GM19351 (cell line): ENCODE results near the gene ATP8A1.
A peak's percentile ranks its signal among the peaks of the same experiment; 100 is the strongest.

Experiments
- ATAC-seq: cut with Tn5 transposase; IDR thresholded peaks from one replicate; pipeline ENCODE4 v1.9.1; 2021; ENCODE audit warnings: mild to moderate bottlenecking, moderate library complexity; ENCODE audit not compliant: unreplicated experiment

ATP8A1 gene

DNA sequence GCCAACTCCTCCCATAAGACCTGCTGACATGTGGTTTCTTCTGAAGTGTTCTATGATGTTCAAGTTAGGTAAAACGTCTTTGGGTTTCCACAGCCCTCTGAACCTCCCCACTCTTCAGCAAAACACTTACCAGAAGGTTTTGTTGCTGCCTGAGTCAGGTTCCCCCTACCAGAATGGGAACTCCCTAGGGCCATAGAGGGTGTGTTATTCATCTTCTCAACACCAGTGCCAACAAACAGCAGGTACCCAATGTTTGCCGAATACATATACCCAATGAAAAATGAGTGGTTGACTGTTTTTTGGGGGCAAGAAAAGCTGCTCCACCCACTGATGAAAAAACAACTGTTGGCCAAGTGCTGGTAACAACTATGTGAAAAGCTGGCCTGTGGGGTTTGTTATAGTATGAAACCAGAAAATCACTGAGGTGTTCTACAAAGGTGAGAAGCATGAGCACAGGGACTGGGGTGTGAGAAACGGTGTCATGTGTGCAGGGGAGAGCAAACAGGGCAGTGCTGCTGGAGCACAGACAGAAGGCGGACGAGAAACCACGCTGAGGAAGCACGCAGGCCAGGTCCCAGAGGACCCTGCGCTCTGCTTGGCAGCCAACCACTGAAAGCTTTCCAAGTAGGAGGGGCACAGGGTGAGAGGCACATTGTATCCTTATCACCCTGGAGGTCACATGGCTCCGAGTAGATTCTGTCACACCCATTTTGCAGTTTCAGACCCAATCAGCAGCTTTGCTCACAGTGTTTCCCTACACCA is 28.8 kb downstream of the ATP8A1 start:
- peak; percentile 85 for ATAC-seq

- ATAC-seq: no peak
Observed at GRCh38 chr4:42626629-42627146, 30.2 kb downstream of the ATP8A1 start.

- ATAC-seq: no peak
Observed at GRCh38 chr4:42625329-42625728, 31.6 kb downstream of the ATP8A1 start.

- no peak for ATAC-seq
Observed at GRCh38 chr4:42624551-42624950, 32.4 kb downstream of the ATP8A1 start.

GRCh38 chr4:42618023-42618422 is 38.9 kb downstream of the ATP8A1 start:
- no peak for ATAC-seq

DNA sequence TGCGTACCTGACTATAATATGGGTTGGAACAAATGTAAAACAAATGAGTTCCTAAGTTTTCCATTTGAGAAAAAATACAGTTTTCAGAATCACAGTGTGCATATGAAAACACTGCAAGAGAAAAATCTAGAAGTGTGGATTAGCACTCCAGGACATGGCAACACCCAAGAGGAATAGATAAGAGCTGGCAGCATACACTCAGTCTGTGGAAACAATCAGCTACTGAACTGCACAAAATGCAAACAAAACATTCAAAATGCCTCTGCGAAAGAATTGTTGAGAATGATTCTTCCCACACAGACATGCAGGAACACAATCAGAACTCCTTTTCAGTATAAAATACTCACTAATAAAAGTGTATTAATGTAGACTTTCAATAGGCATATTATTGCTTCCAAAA is 39.9 kb downstream of the ATP8A1 start:
- no peak for ATAC-seq

DNA sequence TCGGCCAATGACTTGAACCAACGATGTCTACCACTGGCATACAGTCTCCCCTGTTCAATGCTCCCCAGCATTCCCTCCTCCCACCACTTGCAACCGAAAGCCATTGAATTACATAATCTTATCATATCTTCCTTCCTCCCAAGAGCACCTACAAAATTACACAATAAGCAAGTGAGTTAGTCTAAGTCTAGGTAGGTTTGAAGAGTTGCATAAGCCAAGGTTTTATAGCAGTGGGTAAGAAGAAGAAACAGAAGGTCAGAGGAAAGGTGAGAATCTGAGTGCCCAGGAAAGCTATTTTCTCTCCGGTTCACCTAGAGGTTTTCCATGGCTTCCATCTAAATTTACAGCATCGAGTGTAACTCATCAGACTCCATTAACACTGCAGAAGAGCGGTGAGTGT is 40.3 kb downstream of the ATP8A1 start:
- no peak for ATAC-seq

GRCh38 chr4:42615131-42615763 is 41.7 kb downstream of the ATP8A1 start:
- no peak for ATAC-seq

- ATAC-seq: no peak
Observed at GRCh38 chr4:42612898-42613297, 44.0 kb downstream of the ATP8A1 start.

- ATAC-seq: no peak
Observed at GRCh38 chr4:42610941-42611340, 46.0 kb downstream of the ATP8A1 start.

- no peak for ATAC-seq
Observed at GRCh38 chr4:42609051-42609450, 47.9 kb downstream of the ATP8A1 start.

DNA sequence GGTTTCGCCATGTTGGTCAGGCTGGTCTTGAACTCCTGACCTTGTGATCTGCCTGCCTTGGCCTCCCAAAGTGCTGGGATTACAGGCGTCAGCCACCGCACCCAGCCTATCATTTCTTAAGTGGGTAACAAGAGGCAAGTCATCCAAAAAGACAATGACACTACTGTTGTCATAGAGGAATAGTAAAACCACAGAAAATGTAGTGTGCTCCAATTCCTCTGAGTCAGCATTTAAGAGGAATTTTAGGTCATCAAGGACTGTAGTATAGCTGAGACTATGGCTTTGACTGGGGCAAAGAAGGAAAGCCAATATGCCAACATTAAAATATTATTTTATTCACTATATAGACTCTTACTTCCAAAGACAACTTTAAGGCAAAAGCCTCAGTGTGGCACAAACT is 48.4 kb downstream of the ATP8A1 start:
- ATAC-seq: no peak

- ATAC-seq: no peak
Observed at GRCh38 chr4:42607011-42607726, 49.7 kb downstream of the ATP8A1 start.

GRCh38 chr4:42605264-42605663 is 51.6 kb downstream of the ATP8A1 start:
- ATAC-seq: no peak

DNA sequence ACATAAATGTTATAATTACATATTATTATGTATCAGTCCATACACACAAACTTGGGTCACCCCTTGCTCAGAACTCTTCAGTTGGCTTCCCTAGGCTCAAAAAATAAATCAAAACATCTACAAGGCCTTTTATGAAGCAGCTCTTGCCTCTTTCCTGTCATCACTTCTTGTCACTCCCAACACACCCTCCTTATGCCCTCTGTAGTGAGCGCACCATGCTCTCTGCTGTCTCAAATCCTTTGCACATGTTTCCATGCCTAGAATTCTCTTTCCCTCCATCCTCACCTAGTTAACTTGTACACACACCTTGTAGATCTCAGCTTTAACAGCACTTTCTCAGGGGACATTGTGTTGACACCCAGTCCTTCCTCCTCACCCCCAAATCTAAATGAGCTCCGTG is 53.0 kb downstream of the ATP8A1 start:
- no peak for ATAC-seq

DNA sequence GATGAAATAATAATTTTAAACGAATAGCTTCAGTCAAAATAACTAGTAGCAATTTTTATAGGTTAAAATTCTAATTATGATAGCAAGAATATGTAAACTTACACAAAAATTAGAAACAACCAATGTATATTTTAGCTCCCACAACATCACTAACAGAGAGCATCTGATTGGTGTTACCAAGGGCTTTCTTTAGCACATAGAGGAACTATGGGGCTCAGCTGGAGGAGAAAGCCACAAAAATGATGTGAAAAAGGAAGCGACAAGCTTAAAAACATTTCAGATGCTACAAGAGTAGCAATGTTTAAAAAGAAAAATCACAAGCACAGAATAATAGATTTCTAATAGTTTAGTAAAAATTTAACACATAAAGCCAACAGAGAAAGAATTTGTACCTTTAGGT is 56.3 kb downstream of the ATP8A1 start:
- ATAC-seq: peak; percentile 61

DNA sequence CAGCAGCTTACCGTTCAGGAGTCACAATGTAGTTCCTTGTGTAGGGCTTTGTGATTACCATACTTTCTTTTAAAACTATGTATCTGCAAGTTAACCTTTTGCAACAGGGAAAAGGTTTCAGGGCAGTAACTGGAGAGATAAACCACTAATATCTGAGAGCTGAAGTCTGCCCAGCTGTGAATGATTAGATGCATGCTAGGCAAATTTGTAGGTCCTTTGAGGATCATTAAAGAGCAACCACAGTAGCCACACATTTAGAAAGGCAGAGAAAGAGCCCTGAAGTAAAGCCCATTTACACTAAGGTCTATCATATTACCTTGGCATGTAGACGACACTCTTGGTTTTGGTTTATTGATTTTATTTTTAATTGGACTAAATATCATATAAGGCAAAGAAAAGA is 60.0 kb downstream of the ATP8A1 start:
- peak; percentile 63 for ATAC-seq

DNA sequence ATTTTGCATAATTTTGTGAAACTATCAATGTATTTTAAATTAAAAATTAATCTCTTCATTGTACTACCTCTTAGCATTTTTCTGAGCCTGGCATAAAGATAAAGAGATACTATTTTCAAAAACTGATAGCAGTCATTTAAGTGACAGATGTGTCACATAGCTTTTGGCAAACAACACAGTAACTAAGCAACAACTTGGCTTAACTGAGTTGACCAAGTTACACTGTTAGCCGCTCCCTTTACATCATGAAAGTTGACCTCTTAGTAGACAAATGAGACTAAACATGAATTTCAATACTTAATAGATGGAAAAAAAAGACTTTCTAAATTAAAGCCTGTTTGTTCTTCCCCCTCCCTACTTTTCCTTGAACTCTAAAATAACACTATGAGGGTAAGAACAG is 62.0 kb downstream of the ATP8A1 start:
- no peak for ATAC-seq

- no peak for ATAC-seq
Observed at GRCh38 chr4:42588909-42589308, 68.0 kb downstream of the ATP8A1 start.

DNA sequence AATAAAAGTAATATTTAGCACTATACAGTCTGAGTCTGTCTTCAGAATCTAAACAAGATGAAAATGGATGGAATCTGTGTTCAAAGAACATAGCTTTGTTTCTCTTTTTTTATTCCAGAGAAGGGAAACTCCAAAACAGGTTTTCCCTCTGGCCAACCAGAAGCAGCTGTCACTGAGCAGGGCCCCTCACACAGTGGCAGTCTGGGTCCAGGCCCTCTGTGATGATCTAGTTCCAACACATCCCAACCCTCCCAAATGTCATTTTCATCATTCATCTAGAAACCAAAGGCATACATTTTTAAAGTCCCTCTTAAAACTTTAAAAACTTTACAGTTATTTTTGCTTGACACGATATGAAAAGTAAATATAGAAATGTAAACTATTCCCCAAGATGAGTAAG is 70.1 kb downstream of the ATP8A1 start:
- ATAC-seq: no peak

GRCh38 chr4:42579903-42580302 is 77.0 kb downstream of the ATP8A1 start:
- no peak for ATAC-seq

- no peak for ATAC-seq
Observed at GRCh38 chr4:42578187-42578586, 78.7 kb downstream of the ATP8A1 start.
